ENCODE data around the gene SMYD3.

DNA sequence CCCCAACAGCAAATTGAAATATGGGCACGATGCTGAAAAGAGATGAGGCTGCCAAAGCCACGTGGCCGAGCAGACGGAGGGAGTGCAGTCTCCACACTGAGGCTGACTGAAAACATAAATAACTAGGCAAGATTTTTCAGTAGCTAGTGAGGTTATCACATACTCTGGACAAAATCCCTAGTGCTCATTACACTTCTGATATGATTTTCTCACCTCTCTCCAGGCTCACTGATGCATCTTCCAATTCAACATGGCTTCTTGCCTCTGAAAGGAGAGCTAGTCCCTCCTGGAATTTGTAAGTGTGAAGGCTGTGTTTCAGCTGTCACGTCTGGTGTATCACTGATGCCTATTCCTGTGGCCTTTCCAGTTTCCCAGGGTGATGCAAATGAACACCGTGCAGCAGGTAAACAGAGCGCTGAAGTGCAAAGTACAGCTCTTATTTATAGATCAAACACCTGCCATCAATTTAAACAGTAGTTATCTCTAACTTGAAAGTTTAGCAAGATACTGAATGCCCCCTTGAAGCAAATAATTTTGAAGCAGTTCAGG, 696.2 kb downstream of the SMYD3 start:
- TF ChIP-seq, protein P1, sequence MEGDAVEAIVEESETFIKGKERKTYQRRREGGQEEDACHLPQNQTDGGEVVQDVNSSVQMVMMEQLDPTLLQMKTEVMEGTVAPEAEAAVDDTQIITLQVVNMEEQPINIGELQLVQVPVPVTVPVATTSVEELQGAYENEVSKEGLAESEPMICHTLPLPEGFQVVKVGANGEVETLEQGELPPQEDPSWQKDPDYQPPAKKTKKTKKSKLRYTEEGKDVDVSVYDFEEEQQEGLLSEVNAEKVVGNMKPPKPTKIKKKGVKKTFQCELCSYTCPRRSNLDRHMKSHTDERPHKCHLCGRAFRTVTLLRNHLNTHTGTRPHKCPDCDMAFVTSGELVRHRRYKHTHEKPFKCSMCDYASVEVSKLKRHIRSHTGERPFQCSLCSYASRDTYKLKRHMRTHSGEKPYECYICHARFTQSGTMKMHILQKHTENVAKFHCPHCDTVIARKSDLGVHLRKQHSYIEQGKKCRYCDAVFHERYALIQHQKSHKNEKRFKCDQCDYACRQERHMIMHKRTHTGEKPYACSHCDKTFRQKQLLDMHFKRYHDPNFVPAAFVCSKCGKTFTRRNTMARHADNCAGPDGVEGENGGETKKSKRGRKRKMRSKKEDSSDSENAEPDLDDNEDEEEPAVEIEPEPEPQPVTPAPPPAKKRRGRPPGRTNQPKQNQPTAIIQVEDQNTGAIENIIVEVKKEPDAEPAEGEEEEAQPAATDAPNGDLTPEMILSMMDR (IDR thresholded peaks at IDR 0.05): no peak
- TF ChIP-seq EP300 (IDR thresholded peaks at IDR 0.05): no peak
